Measurements from ENCODE around the gene SRRM3.
"Not testable (repeated sequence)": the region's sequence is repeated elsewhere in the genome, so short reads cannot be mapped to it uniquely, and the experiment has no call there.

The SRRM3 gene

GRCh38 chr7:76201732-76202665, at the start of gene SRRM3:
TSS of gene SRRM3 (plus strand) at chr7:76201896. CDS start at chr7:76235067, 33,171 bp downstream.
- no peak for FAIRE-seq

GRCh38 chr7:76151932-76152331, 49.8 kb upstream of the SRRM3 start:
- FAIRE-seq = no peak

GRCh38 chr7:76153571-76154230, 48.0 kb upstream of the SRRM3 start:
- FAIRE-seq = not testable (repeated sequence)

- FAIRE-seq = no peak
Observed at GRCh38 chr7:76155938-76156337, 45.8 kb upstream of the SRRM3 start.

GRCh38 chr7:76156992-76157685, 44.6 kb upstream of the SRRM3 start:
- FAIRE-seq = not testable (repeated sequence)

- not testable (repeated sequence) for FAIRE-seq
Observed at GRCh38 chr7:76158416-76158815, 43.3 kb upstream of the SRRM3 start.

- FAIRE-seq = not testable (repeated sequence)
Observed at GRCh38 chr7:76162416-76163170, 39.1 kb upstream of the SRRM3 start.

GRCh38 chr7:76163812-76164211, 37.9 kb upstream of the SRRM3 start:
- FAIRE-seq = not testable (repeated sequence)

GRCh38 chr7:76165106-76165972, 36.4 kb upstream of the SRRM3 start:
- no peak for FAIRE-seq

GRCh38 chr7:76165973-76166403, 35.7 kb upstream of the SRRM3 start:
- FAIRE-seq = no peak

- FAIRE-seq = no peak
Observed at GRCh38 chr7:76166404-76167255, 35.1 kb upstream of the SRRM3 start.

- no peak for FAIRE-seq
Observed at GRCh38 chr7:76173566-76174205, 28.0 kb upstream of the SRRM3 start.

GRCh38 chr7:76176951-76177350, 24.7 kb upstream of the SRRM3 start:
- not testable (repeated sequence) for FAIRE-seq

- FAIRE-seq = no peak
Observed at GRCh38 chr7:76179686-76180085, 22.0 kb upstream of the SRRM3 start.

GRCh38 chr7:76182225-76182960, 19.3 kb upstream of the SRRM3 start:
- FAIRE-seq = no peak

- FAIRE-seq = no peak
Observed at GRCh38 chr7:76185187-76185896, 16.4 kb upstream of the SRRM3 start.

- FAIRE-seq = no peak
Observed at GRCh38 chr7:76187272-76187671, 14.4 kb upstream of the SRRM3 start.

GRCh38 chr7:76189276-76189675, 12.4 kb upstream of the SRRM3 start:
- no peak for FAIRE-seq
